T1000 (cell line): Measurements from ENCODE around the gene KCNE3.

Source experiments
- DNase-seq: peaks from one replicate; lab custom pipeline; 2025; ENCODE audit warnings: mixed read lengths; lab: John Stamatoyannopoulos, UW

Gene KCNE3, protein sequence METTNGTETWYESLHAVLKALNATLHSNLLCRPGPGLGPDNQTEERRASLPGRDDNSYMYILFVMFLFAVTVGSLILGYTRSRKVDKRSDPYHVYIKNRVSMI

DNA sequence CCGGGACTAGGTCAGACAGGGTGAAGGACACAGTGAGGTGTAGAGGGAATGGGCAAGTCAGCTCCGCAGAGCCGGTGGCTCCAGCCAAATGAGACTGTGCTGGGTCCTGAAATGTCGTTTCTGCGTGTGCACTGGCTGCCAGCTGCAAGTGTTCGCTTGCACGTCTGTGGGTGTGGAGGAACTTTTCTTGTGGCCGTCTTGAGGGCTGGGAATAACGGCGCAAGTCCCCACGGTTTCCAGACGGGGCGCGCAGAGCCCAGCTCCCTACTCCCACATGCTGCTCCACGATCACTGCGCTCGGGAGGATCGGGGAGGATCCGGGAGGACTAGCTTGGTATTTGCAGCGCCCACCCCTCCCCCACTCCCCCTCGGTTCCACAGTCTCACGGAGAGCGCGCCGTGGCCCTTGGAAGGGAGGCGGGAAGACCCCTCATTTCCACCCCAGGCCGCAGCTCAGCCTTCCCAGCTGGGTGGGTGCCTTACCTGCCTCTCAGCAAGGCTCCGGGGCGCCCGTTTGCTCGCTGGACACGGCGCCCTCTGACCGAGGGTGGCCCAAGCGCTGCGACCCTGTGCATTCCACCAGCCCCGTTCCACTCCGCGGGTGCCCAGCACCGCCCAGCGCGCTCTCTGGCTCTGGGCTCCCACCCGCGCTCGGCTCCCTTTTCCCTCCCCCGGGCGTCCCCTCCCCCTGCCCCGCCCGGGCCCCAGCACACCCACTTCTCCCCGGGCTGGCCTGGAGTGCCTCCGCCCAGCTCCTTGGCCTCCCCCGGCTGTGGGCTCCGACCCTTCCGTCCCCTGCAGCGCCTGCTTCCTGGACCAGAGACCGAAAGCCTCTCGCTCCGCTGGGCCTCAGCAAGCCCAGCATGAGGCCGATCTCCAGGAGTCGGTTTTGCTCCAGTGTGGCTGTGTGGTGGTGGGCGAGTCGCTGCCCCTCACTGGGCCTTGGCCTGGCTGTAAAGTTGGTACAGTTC lies at the start of gene KCNE3:
TSS of gene KCNE3 (minus strand) at position 634 of the 970 bp plus-strand sequence. CDS start 9,986 bp downstream, outside the sequence.
- DNase-seq: no peak

DNA sequence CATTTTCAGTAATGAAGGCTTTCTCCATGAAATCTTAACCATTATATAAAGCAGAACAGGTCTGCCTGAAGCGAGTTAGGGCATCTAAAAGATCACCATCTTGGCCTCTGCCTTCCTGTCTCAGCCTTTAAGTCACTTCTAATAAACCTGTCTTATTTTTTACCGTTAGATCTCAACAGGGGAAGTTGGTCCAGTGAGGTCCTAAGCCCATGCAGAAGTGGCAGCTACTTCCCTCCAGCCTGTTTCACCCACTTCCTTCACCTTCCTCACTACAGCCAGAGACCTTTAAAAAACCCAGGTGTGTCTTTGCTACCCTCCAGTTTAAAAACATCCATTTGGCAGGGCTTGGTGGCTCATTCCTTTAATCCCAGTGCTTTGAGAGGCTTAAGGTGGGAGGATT lies 40.2 kb upstream of the KCNE3 start:
- no peak for DNase-seq

DNA sequence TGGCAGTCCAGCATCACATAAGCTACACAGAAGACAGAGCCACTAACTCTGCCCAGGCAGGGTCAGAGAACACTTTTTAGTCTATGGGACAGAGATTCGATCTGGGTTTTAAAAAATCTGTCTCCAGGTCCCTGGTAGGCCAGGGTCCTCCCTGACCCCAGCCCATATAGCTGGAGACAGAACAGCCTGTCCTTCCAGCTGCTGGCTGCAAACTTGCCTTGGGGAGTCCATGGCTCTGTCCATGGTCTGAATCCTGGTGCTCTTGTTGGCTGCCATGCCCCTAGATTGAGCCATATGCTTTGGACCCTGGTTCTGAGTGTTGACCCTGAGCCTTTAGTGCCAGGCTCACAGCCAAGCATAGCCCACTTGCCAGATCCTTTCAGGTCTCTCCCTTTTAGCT lies 39.5 kb upstream of the KCNE3 start:
- DNase-seq: no peak

GRCh38 chr11:74505911-74506310 lies 38.6 kb upstream of the KCNE3 start:
- no peak for DNase-seq

GRCh38 chr11:74504100-74504691 lies 36.8 kb upstream of the KCNE3 start:
- no peak for DNase-seq

DNA sequence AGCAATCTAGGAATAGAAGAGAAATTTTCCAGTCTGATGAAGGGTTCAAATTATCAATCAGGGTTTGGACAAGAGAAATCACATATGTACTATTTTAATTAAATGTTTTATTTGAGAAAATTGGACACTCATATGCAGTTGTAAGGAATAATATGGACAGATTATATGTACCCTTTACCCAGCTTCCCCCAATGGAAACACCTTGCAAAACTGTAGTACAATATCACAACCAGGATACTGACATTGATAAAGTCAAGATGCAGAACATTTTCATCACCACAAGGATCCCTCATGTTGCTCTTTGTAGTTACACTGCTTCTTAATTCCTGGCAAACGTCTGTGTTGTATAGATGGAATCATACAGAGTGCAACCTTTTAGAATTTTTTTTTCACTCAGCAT lies 27.6 kb upstream of the KCNE3 start:
- DNase-seq: no peak

DNA sequence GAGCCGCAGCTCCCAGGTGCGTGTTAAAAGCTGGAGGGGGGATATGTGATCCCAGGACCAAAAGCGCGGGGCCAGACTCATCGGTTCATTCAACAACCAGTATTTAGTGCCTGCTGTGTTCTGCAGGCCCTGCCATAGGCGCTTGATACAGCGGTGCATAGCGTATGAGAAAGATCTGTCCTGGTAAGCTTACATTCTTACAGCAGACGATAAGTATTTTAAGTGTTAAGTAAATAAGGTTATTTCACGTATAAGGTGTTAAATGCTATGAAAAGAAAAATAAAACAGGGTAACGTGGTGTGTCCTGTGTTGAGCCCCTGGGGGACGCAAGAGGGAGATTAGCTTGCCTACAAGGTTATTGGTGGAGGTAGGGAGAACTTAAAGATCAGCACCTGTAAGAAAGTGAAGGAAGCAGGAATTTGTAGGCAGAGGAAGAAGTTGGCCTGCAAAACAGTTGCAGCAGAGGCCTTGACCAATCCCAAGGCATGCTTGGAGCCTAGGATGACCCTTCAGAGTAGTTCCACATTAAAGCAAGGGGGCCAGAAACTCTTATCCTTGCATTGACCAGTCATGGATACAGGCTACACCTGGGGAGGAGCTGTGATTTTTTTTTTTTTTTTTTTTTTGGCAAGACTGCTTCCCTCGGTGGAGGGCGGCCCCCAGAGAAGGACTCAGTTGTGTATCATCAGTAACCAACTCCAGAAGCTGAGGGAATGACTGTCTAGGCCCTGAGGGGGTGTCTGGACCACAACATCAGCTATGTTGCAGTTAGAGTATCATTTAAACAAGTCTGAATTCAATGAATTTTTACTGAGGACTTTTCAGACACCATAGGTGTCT lies 26.7 kb upstream of the KCNE3 start:
- no peak for DNase-seq

DNA sequence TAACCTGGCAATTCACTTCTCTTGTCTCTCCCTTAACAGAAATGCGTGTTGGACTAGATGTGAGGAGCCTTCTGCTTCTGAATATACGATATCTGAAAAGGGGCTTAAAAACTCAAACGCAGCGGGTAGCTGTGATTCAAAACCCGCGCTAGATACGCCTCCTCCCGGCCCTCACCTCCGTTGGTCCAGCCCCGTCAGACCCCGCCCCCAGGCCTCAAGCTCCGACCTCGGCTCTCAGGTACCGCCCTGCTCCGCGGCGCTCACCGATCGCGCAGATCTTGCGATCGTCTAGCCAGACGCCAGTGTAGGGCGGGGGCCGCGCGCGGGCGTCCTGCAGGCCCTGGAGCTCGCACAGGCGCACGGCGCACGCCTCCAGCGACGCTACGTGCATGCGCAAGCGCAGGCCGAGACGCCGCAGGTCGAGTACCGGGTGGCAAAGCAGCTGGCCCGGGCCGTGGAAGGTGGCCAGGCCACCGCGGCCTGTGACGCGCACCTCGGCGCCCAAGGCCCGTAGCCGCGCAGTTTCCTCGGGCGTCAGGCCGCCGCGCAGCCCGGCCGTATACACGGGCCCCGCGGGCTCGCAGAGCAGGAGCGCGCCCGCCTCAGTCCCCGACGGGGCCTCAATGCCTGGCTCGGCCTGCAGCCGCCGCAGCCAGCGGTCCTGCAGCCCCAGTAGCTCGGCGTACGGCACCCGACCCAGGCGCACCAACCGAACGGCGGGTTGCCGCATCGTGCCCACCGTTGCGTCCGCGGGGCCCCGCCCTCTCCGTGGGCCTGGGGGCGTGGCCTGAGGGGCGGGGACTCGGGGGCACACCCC lies 25.8 kb upstream of the KCNE3 start, which contains the start of gene LIPT2:
TSS of gene LIPT2 (minus strand) at position 751 of the 817 bp plus-strand sequence. CDS start at position 730, 21 bp downstream.
- peak; percentile 95 for DNase-seq

DNA sequence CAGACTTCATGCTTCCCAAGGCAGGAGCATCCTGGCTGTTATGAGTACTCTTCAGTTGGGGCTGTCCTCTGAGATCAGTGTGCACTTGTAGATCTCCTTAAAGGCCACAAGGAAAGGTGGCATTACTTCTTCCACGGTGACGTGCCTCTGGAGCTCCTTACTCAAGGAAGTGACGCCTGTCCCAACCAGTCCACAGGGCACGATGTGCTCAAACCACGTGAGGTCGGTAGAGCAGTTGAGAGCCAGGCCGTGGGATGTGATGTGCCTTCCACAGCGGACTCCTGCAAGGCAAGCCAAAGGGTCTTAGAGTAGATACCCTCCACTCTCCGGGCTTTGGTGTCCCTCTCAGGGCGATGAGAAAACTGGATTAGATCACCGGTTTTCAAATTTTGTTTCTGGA lies 24.7 kb upstream of the KCNE3 start:
- DNase-seq: no peak

GRCh38 chr11:74490941-74491340 lies 23.6 kb upstream of the KCNE3 start:
- DNase-seq: no peak

DNA sequence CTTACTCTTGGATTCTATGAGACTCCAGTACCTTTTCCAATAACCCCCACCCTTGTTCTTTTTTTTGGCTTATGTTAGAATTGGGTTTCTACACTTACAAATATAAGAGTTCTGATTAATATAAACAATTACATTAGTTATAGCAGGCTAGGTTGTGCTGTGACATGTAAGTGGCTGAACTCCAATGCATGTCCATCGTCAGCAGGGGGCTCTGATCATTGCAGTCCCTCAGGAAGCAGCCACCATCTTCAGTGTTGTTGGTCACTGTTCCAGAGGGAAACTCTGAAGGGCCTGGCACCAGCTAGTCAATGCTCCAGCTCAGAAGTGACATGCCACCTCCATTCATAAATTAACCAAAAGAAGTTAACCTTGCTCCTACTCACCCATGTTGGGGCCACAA lies 20.5 kb upstream of the KCNE3 start:
- no peak for DNase-seq

GRCh38 chr11:74485868-74486267 lies 18.5 kb upstream of the KCNE3 start:
- no peak for DNase-seq

DNA sequence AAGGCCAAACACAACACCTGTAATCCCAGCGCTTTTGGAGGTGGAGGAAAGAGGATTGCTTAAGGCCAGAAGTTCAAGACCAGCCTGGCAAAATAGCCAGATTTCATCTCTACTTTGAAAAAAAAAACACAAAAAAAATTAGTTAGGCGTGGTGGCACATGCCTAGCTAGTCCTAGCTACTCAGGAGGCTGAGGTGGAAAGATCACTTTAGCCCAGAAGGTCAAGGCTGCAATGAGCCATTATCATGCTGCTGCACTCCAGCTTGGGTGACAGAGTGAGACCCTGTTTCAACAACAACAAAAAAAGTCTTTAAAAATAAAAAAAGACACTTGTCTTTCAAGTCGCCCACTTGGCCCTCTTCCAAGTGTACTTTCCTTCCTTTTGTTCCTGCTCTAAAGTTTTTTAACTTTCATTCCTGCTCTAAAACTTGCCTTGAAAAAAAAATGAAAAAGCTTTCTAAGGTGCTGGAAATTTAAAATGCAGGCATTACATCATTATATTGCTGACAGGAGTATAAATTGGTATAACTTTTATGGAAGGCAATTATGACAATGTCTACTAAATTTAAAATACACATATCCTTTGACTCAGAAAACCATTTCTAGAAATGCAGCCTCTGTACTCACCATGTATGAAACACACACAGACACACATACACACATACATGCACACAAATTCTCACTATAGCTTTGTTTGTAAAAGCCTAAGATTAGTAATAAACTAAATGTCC lies 13.5 kb upstream of the KCNE3 start:
- no peak for DNase-seq

DNA sequence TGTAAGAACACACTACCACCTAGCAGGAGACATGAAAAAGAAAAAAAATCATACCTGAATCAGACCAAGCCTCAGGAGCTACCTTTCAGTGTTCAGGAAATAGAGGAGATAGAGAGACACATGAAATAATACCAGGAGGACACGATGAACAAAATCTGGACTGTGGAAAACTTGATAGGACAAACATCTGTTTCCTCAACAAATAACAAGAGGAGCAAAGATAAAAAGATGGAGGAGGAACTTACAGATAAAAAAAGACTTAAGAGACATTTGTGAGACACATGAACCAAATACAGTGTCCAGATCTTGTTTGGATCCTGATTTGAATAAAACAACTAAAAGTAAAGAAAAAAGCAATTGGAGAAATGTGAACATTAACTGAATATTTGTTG lies 12.4 kb upstream of the KCNE3 start:
- no peak for DNase-seq

- DNase-seq: no peak
Measured at GRCh38 chr11:74478877-74479731, 11.8 kb upstream of the KCNE3 start.

DNA sequence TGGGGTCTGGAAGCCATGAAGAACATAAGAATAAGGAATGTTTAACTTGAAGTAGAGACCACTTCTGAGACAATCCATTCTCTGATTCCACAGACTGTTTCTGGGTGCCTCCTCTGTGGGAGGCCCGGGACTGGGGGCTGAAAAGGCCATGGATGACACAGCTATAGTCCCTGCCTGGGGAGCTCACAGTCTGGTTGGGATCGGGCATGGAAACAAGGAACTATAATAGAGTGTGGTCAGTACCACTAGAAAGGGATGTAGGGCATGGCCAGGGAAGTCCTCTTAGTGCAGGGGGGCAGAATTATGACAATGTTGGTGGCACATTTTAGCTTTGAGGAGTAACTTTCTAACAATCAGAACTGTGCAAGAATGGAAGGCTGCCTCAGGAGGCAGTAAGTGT lies 9.2 kb upstream of the KCNE3 start:
- DNase-seq: no peak

DNA sequence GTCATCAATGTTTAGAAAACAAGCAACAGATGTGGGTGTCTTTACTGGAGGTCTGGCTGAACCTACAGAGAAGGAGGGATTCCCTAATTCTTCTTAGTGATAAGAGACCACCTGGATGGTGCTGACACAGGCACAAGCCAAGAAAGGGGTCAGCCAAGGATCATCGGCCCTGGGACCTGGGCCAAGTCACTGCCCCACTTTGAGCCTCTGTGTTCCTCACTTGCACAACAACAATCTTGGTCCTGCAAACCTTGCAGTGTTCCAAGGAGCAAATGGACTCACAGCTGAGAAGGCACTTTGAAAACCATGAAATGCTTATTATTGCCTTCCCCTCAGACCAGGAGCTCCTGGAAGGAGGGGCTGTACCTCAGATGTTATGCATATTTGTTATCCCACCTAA lies 7.0 kb upstream of the KCNE3 start:
- no peak for DNase-seq

- DNase-seq: no peak
Measured at GRCh38 chr11:74473382-74474173, 6.2 kb upstream of the KCNE3 start.
